Rectal smooth muscle tissue (tissue), 1 donor: ENCODE data around the gene GPATCH1.
"Not testable (repeated sequence)": the region's sequence is repeated elsewhere in the genome, so short reads cannot be mapped to it uniquely, and the experiment has no call there.

Experiments
- H3K27ac ChIP-seq: one replicate; pipeline ENCODE4 v1.7.0; 2013; ENCODE audit warnings: low read depth, low read length, inconsistent platforms
- H3K27me3 ChIP-seq: one replicate; pipeline ENCODE4 v1.7.0; 2013; ENCODE audit warnings: low read length; ENCODE audit not compliant: control insufficient read depth, insufficient read depth
- H3K36me3 ChIP-seq: one replicate; pipeline ENCODE4 v1.7.0; 2013; ENCODE audit warnings: low read length; ENCODE audit not compliant: control insufficient read depth, insufficient read depth
- H3K4me1 ChIP-seq: one replicate; pipeline ENCODE4 v1.7.0; 2013; ENCODE audit warnings: low read length; ENCODE audit not compliant: control insufficient read depth, insufficient read depth
- H3K4me3 ChIP-seq: one replicate; pipeline ENCODE4 v1.7.0; 2013; ENCODE audit warnings: low read length
- H3K9ac ChIP-seq: one replicate; pipeline ENCODE4 v1.7.0; 2013; ENCODE audit warnings: low read length

Gene GPATCH1

GRCh38 chr19:33132021-33132420, 51.0 kb downstream of the GPATCH1 start, which contains the start of gene WDR88:
Gene WDR88, plus strand, starts transcription at chr19:33132114. Its CDS starts 56 bp downstream, at chr19:33132170.
- Histone ChIP-seq H3K4me1 (no peaks in the 10 kb centered on the region), H3K27ac (no peak within 1 kb of the TSS), H3K9ac (no peak within 1 kb of the TSS), H3K4me3 (no peak within 1 kb of the TSS), H3K36me3 (no peaks in the 10 kb centered on the region), H3K27me3 (no peaks in the 10 kb centered on the region)

DNA sequence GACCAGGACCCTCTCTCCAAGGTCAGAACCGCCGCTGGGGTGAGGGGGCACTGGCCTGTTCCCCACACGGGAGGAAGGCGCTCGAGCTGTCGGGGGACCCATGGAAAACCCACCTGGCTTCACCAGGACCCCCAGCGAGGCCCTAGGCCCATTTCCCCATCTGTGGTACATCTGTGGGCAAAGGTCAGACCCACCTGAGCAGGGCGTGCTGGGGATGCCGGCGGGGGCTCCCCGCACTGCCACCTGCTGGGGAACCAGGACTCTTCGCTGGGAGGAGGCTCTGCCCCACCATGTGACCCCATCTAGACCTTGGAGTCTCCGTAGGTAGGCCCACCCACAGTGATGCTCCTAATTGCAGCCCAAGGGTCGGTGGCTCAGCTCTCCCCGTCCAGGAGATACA, 51.4 kb downstream of the GPATCH1 start:
- H3K4me3 ChIP-seq: no peak overlapping the region
- H3K9ac ChIP-seq: no peak overlapping the region
- H3K27ac ChIP-seq: no peak overlapping the region
- H3K4me1 ChIP-seq: no peaks in the 10 kb centered on the region
- no peaks in the 10 kb centered on the region for H3K36me3 ChIP-seq
- H3K27me3 ChIP-seq: no peaks in the 10 kb centered on the region

GRCh38 chr19:33133438-33134031, 52.6 kb downstream of the GPATCH1 start:
- Histone ChIP-seq H3K27ac (no peak overlapping the region), H3K27me3 (no peaks in the 10 kb centered on the region), H3K9ac (no peak overlapping the region), H3K36me3 (no peaks in the 10 kb centered on the region), H3K4me3 (no peak overlapping the region), H3K4me1 (no peaks in the 10 kb centered on the region)

DNA sequence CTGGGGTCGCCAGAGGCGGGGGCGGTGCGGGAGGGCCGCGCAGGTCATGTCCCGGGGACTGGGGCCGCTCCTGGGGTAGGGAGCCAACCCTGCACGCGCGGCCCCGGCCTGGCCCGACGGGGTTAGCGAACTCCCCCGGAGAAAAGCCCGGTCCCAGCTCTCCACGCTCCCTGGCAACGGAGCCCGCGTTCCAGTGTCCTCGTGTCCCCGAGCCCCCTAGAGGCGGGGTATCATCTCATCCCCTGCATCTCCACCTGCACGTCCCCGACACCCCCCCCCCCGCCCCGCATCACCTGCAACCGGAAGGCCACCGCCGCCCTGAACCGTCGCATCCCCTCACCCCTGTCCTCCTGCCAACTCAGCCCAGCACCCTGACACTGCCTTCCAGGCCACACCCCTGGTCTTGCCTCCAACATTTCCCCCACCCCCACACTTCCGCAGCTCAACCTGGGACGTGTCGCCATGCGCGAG, 53.6 kb downstream of the GPATCH1 start:
- no peaks in the 10 kb centered on the region for H3K27me3 ChIP-seq
- H3K27ac ChIP-seq: no peak overlapping the region
- H3K4me3 ChIP-seq: no peak overlapping the region
- H3K36me3 ChIP-seq: no peaks in the 10 kb centered on the region
- H3K9ac ChIP-seq: no peak overlapping the region
- H3K4me1 ChIP-seq: no peaks in the 10 kb centered on the region

DNA sequence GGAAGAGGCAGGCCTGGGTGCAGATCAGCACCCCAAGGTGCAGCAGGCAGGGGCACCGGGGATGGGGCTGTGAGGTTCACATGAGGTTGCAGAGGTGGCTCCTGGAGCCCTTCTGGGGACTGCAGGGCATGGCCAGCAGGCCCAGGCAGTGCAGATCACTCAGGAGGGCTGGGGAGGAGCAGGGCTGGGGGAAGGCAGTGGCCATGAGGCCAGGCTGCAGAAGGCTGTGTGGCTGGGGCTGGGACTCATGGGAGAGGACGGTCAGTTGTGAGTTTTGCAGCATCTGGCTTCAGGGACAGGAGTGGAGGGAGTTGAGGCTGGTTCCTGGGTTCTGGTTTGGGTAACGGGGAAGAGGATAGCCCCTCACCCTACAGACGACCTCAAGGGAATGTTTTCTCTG, 58.2 kb downstream of the GPATCH1 start:
- no peak overlapping the region for H3K27ac ChIP-seq
- no peaks in the 10 kb centered on the region for H3K27me3 ChIP-seq
- no peaks in the 10 kb centered on the region for H3K36me3 ChIP-seq
- no peak overlapping the region for H3K9ac ChIP-seq
- H3K4me3 ChIP-seq: no peak overlapping the region
- H3K4me1 ChIP-seq: no peaks in the 10 kb centered on the region

GRCh38 chr19:33143897-33144405, 63.0 kb downstream of the GPATCH1 start:
- Histone ChIP-seq H3K9ac (no peak overlapping the region), H3K4me3 (peak overlapping the region; percentile 49), H3K27ac (no peak overlapping the region)

GRCh38 chr19:33146209-33146608, 65.2 kb downstream of the GPATCH1 start:
- Histone ChIP-seq H3K36me3 (no peaks in the 10 kb centered on the region), H3K4me3 (no peak overlapping the region), H3K4me1 (no peaks in the 10 kb centered on the region), H3K9ac (no peak overlapping the region), H3K27me3 (no peaks in the 10 kb centered on the region), H3K27ac (no peak overlapping the region)

More at GRCh38 chr19:33143897-33144405, 63.0 kb downstream of the GPATCH1 start:
- Histone ChIP-seq H3K27me3 (no peaks in the 10 kb centered on the region), H3K36me3 (no peaks in the 10 kb centered on the region), H3K4me1 (no peaks in the 10 kb centered on the region)

DNA sequence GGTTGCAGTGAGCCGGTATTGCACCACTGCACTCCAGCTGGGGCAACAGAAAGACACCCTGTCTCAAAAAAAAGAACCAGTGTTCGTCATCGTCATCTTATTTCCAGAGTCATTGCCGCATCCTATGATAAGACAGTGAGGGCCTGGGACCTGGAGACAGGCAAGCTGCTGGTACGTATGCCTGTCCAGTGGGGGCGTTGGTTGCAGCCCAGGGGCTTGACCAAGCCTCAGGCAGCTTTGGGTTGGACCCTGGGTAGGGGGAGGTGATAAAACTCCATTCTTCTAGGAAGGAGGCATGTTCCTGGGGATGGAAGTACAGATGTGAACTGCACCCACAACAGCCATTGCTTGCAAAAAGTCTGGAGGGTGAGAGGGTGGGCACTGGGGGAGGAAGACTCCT, 66.6 kb downstream of the GPATCH1 start:
- Histone ChIP-seq H3K4me1 (no peaks in the 10 kb centered on the region), H3K27me3 (no peaks in the 10 kb centered on the region), H3K27ac (no peak overlapping the region), H3K4me3 (no peak overlapping the region), H3K36me3 (no peaks in the 10 kb centered on the region), H3K9ac (no peak overlapping the region)

DNA sequence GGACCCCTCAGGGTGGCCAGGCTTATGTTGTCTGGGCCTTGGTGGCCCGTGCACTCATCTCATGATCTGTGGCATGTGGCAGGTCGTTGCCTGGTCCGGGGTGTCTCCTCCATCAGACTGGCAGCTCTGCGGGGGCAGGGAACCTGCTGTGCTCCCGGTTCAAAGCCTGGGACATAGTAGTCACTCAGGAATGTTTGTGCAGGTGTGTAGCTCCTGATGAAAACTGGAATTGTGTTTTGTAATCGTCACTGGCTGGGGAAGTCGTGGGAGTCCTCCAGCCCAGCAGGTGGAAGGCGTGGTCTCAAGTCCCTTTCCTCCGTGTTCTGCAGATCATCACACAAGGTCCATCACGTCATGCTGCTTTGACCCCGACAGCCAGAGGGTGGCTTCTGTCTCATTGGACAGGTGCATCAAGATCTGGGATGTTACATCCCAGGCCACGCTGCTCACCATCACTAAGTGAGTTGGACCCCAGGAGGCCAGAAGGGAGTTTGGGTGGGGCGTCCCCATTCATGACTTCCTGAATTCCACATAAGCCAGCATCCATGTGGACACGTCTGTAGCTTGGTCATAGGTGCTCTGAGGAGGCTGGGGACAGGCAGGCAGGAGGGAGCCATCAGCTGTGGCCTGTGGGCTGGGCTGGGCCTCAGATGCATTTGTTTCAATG, 70.0 kb downstream of the GPATCH1 start:
- Histone ChIP-seq H3K27me3 (no peaks in the 10 kb centered on the region), H3K4me1 (no peaks in the 10 kb centered on the region), H3K9ac (no peak overlapping the region), H3K4me3 (no peak overlapping the region), H3K36me3 (no peaks in the 10 kb centered on the region), H3K27ac (no peak overlapping the region)

GRCh38 chr19:33152176-33152575, 71.2 kb downstream of the GPATCH1 start:
- Histone ChIP-seq H3K27ac (no peak overlapping the region), H3K9ac (no peak overlapping the region), H3K36me3 (no peaks in the 10 kb centered on the region), H3K27me3 (no peaks in the 10 kb centered on the region), H3K4me3 (no peak overlapping the region), H3K4me1 (no peaks in the 10 kb centered on the region)

DNA sequence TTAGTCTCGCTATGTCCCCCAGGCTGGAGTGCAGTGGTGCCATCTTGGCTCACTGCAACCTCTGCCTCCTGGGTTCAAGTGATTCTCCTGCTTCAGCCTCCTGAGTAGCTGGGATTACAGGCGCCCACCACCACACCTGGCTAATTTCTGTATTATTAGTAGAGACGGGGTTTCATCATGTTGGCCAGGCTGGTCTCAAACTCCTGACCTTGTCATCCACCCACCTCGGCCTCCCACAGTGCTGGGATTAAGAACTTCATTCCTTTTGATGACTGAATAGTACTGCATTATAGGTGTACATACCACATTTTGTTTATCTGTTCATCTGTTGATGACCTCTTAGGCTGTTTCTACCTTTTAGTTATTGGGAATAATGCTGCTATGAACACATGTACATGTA, 71.6 kb downstream of the GPATCH1 start:
- not testable (repeated sequence) for H3K4me1 ChIP-seq, H3K9ac ChIP-seq, H3K36me3 ChIP-seq, H3K27me3 ChIP-seq, H3K27ac ChIP-seq, H3K4me3 ChIP-seq

GRCh38 chr19:33154313-33154712, 73.3 kb downstream of the GPATCH1 start:
- not testable (repeated sequence) for H3K27me3 ChIP-seq

GRCh38 chr19:33156334-33156733, 75.4 kb downstream of the GPATCH1 start:
- H3K4me3 ChIP-seq: no peak overlapping the region
- H3K4me1 ChIP-seq: no peaks in the 10 kb centered on the region
- no peak overlapping the region for H3K9ac ChIP-seq
- H3K36me3 ChIP-seq: no peaks in the 10 kb centered on the region
- no peaks in the 10 kb centered on the region for H3K27me3 ChIP-seq
- no peak overlapping the region for H3K27ac ChIP-seq

More at GRCh38 chr19:33154313-33154712, 73.3 kb downstream of the GPATCH1 start:
- H3K9ac ChIP-seq, H3K4me1 ChIP-seq, H3K4me3 ChIP-seq, H3K27ac ChIP-seq, H3K36me3 ChIP-seq: not testable (repeated sequence)
